ENCODE results near the gene ZNF276. TPM values are rescaled to one million over a fixed set of nuclear protein-coding genes. Genes with fewer than 3 reads are reported as not detected.
A peak's percentile ranks its signal among the peaks of the same experiment; 100 is the strongest.

The ZNF276 gene
- total RNA-seq, 4 donors from 2014 or later, result 43.4 to 265 (median 145) TPM

- WGBS, 2 donors (ENCODE audit: low coverage in 1 of 2), result 83 to 84% methylated on average over 7 to 24 of the region's 24 CpGs
- intact Hi-C loops (cut with DNase I; ENCODE audit: low total_unique reads), result no loop called here
- Histone ChIP-seq H3K27ac (no peak overlapping the region), H3K27me3 (peaks cover 1% of the 10 kb centered on the region), H3K9me3 (no peaks in the 10 kb centered on the region), H3K4me1 (peaks cover 6 to 31% (median 19%) of the 10 kb centered on the region in 4 donors), H3K4me3 (no peak overlapping the region), H3K36me3 (no peaks in the 10 kb centered on the region)
- in situ Hi-C loops (cut with MboI; ENCODE audit: low pct_ligation_motif_present in 1 of 4, low pct_unique_long_range_greater_than_20kb in 1 of 4, low sequenced_read_pairs in 3 of 4), result no loop called here
- peak; percentile 48 for DNase-seq
- TF ChIP-seq POLR2AphosphoS5 (IDR thresholded peaks at IDR 0.05) (no peak), POLR2A (IDR thresholded peaks at IDR 0.05) (no peak), CTCF (IDR thresholded peaks at IDR 0.05) (no peak), EP300 (IDR thresholded peaks at IDR 0.05; ENCODE audit: low read depth) (no peak)
These were observed 3.4 kb upstream of the ZNF276 start for GRCh38 chr16:89717688-89718505.

GRCh38 chr16:89720551-89720812 lies 855 bp upstream of the ZNF276 start:
- 4% methylated on average over 10 of the region's 29 CpGs; no CpG with 5 or more reads in 1 of the 2 donors for WGBS, 2 donors (ENCODE audit: low coverage in 1 of 2)
- Histone ChIP-seq H3K9me3 (no peaks in the 10 kb centered on the region), H3K27me3 (no peaks in the 10 kb centered on the region), H3K36me3 (peaks cover 0 to 9% (median 0%) of the 10 kb centered on the region in 4 donors), H3K27ac (peak overlapping the region; percentile 98 to 100 (median 99)), H3K4me3 (peak overlapping the region; percentile 71 to 97 (median 91)), H3K4me1 (peaks cover 13 to 47% (median 31%) of the 10 kb centered on the region in 4 donors)
- peak; percentile 75 for DNase-seq
- intact Hi-C loops (cut with DNase I; ENCODE audit: low total_unique reads), result no loop called here
- in situ Hi-C loops (cut with MboI; ENCODE audit: low pct_ligation_motif_present in 1 of 4, low pct_unique_long_range_greater_than_20kb in 1 of 4, low sequenced_read_pairs in 3 of 4), result no loop called here
- TF ChIP-seq POLR2AphosphoS5 (IDR thresholded peaks at IDR 0.05), result no peak
- TF ChIP-seq EP300 (IDR thresholded peaks at IDR 0.05; ENCODE audit: low read depth), result no peak

GRCh38 chr16:89721546-89722391 lies 432 bp downstream of the ZNF276 start:
- H3K27ac ChIP-seq, result peak overlapping the region; percentile 98 to 100 (median 99)
- no peaks in the 10 kb centered on the region for H3K9me3 ChIP-seq
- 2% methylated on average over 30 of the region's 112 CpGs; no CpG with 5 or more reads in 1 of the 2 donors for WGBS, 2 donors (ENCODE audit: low coverage in 1 of 2)
- peaks cover 13 to 47% (median 31%) of the 10 kb centered on the region in 4 donors for H3K4me1 ChIP-seq
- in situ Hi-C loops (cut with MboI; ENCODE audit: low pct_ligation_motif_present in 1 of 4, low pct_unique_long_range_greater_than_20kb in 1 of 4, low sequenced_read_pairs in 3 of 4) (no loop called here), intact Hi-C loops (cut with DNase I; ENCODE audit: low total_unique reads) (no loop called here)
- H3K27me3 ChIP-seq, result no peaks in the 10 kb centered on the region
- H3K36me3 ChIP-seq, result peaks cover 0 to 9% (median 0%) of the 10 kb centered on the region in 4 donors
- DNase-seq, result peak; percentile 83
- TF ChIP-seq POLR2AphosphoS5 (IDR thresholded peaks at IDR 0.05), result peak; percentile 13 to 67 (median 53)
- no peak for TF ChIP-seq EP300 (IDR thresholded peaks at IDR 0.05; ENCODE audit: low read depth)
- H3K4me3 ChIP-seq, result peak overlapping the region; percentile 71 to 97 (median 91)

GRCh38 chr16:89722392-89723278 lies 1.3 kb downstream of the ZNF276 start:
- Histone ChIP-seq H3K27ac (peak overlapping the region; percentile 98 to 100 (median 99)), H3K9me3 (no peaks in the 10 kb centered on the region), H3K27me3 (no peaks in the 10 kb centered on the region), H3K4me3 (peak overlapping the region; percentile 71 to 97 (median 91)), H3K4me1 (peaks cover 13 to 47% (median 31%) of the 10 kb centered on the region in 4 donors), H3K36me3 (peaks cover 0 to 9% (median 2%) of the 10 kb centered on the region in 4 donors)
- 16 to 20% methylated on average over 1 to 51 of the region's 56 CpGs for WGBS, 2 donors (ENCODE audit: low coverage in 1 of 2)
- in situ Hi-C loops (cut with MboI; ENCODE audit: low pct_ligation_motif_present in 1 of 4, low pct_unique_long_range_greater_than_20kb in 1 of 4, low sequenced_read_pairs in 3 of 4), result no loop called here
- DNase-seq, result peak; percentile 93
- intact Hi-C loops (cut with DNase I; ENCODE audit: low total_unique reads), result no loop called here
- no peak for TF ChIP-seq CTCF (IDR thresholded peaks at IDR 0.05)
- TF ChIP-seq POLR2A (IDR thresholded peaks at IDR 0.05), result peak; percentile 72
- TF ChIP-seq POLR2AphosphoS5 (IDR thresholded peaks at IDR 0.05), result peak in 2 of 3 donors; percentile 55 to 90
